ENCODE measurements around the gene RAPGEF4.
"Not testable (repeated sequence)": the region's sequence is repeated elsewhere in the genome, so short reads cannot be mapped to it uniquely, and the experiment has no call there.

Gene RAPGEF4

DNA sequence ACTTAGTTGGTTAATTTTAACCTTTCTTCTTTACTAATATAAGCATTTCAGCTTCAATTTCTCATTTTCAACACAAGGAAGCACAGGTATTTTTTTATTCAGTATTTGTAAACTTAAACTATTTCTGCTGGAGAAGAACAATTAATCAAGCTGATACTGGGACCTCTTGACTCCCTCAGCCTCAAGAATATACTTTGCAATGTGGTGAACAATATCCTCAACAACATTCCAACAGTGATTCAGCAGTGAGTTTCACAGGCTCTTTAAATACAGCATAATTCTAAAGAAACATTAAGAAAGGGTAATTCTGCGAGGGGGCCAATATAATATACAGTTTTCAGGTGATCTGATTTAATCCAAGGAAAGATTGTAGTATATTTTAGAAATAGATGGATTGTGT is 10.0 kb downstream of the RAPGEF4 start:
- peaks cover 4% of the 10 kb centered on the region in 2 donors for H3K27me3 ChIP-seq (ENCODE audit: control insufficient read depth in 1 of 2, insufficient read depth in 2 of 2, low read length in 2 of 2)
- peaks cover 0 to 3% of the 10 kb centered on the region in 2 donors for H3K9me3 ChIP-seq (ENCODE audit: control insufficient read depth in 1 of 2, low read length in 2 of 2)
- no peak overlapping the region for H3K27ac ChIP-seq (ENCODE audit: low read depth, low read length)
- H3K36me3 ChIP-seq (ENCODE audit: control insufficient read depth in 1 of 2, insufficient read depth in 2 of 2, low read length in 2 of 2) = no peaks in the 10 kb centered on the region
- H3K4me3 ChIP-seq (ENCODE audit: low read depth in 1 of 2, low read length in 2 of 2) = no peak overlapping the region
- no peaks in the 10 kb centered on the region for H3K4me1 ChIP-seq (ENCODE audit: control insufficient read depth in 1 of 2, insufficient read depth in 2 of 2, low read length in 2 of 2)
- H3K9ac ChIP-seq (ENCODE audit: low read depth in 1 of 2, low read length in 2 of 2) = no peak overlapping the region

- H3K27ac ChIP-seq (ENCODE audit: low read depth, low read length); H3K9ac ChIP-seq (ENCODE audit: low read depth in 1 of 2, low read length in 2 of 2); H3K9me3 ChIP-seq (ENCODE audit: control insufficient read depth in 1 of 2, low read length in 2 of 2); H3K27me3 ChIP-seq (ENCODE audit: control insufficient read depth in 1 of 2, insufficient read depth in 2 of 2, low read length in 2 of 2); H3K36me3 ChIP-seq (ENCODE audit: control insufficient read depth in 1 of 2, insufficient read depth in 2 of 2, low read length in 2 of 2); H3K4me3 ChIP-seq (ENCODE audit: low read depth in 1 of 2, low read length in 2 of 2); H3K4me1 ChIP-seq (ENCODE audit: control insufficient read depth in 1 of 2, insufficient read depth in 2 of 2, low read length in 2 of 2): not testable (repeated sequence)
Measured at GRCh38 chr2:172748543-172748942, 12.9 kb downstream of the RAPGEF4 start.

DNA sequence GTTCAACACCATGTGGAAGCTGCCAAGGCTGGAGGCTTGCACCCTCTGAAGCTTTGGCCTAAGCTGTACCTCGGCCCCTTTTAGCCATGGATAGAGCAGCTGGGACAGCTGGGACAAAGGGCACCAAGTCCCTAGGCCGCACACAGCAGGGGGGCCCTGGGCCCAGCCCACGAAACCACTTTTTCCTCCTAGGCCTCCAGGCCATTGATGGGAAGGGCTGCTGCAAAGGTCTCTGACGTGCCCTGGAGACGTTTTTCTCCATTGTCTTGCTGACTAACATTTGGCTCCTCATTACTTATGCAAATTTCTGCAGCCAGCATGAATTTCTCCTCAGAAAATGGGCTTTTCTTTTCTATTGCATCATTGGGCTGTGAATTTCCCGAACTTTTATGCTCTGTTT is 13.7 kb downstream of the RAPGEF4 start:
- no peaks in the 10 kb centered on the region for H3K36me3 ChIP-seq (ENCODE audit: control insufficient read depth in 1 of 2, insufficient read depth in 2 of 2, low read length in 2 of 2)
- H3K9me3 ChIP-seq (ENCODE audit: control insufficient read depth in 1 of 2, low read length in 2 of 2) = no peaks in the 10 kb centered on the region
- H3K4me1 ChIP-seq (ENCODE audit: control insufficient read depth in 1 of 2, insufficient read depth in 2 of 2, low read length in 2 of 2) = no peaks in the 10 kb centered on the region
- no peak overlapping the region for H3K4me3 ChIP-seq (ENCODE audit: low read depth in 1 of 2, low read length in 2 of 2)
- H3K27me3 ChIP-seq (ENCODE audit: control insufficient read depth in 1 of 2, insufficient read depth in 2 of 2, low read length in 2 of 2) = no peaks in the 10 kb centered on the region
- H3K9ac ChIP-seq (ENCODE audit: low read depth in 1 of 2, low read length in 2 of 2) = no peak overlapping the region
- H3K27ac ChIP-seq (ENCODE audit: low read depth, low read length) = no peak overlapping the region

GRCh38 chr2:172751564-172751963 is 15.9 kb downstream of the RAPGEF4 start:
- Histone ChIP-seq H3K4me1 (ENCODE audit: control insufficient read depth in 1 of 2, insufficient read depth in 2 of 2, low read length in 2 of 2) (no peaks in the 10 kb centered on the region), H3K9ac (ENCODE audit: low read depth in 1 of 2, low read length in 2 of 2) (no peak overlapping the region), H3K4me3 (ENCODE audit: low read depth in 1 of 2, low read length in 2 of 2) (no peak overlapping the region), H3K36me3 (ENCODE audit: control insufficient read depth in 1 of 2, insufficient read depth in 2 of 2, low read length in 2 of 2) (no peaks in the 10 kb centered on the region), H3K9me3 (ENCODE audit: control insufficient read depth in 1 of 2, low read length in 2 of 2) (no peaks in the 10 kb centered on the region), H3K27me3 (ENCODE audit: control insufficient read depth in 1 of 2, insufficient read depth in 2 of 2, low read length in 2 of 2) (no peaks in the 10 kb centered on the region), H3K27ac (ENCODE audit: low read depth, low read length) (no peak overlapping the region)

DNA sequence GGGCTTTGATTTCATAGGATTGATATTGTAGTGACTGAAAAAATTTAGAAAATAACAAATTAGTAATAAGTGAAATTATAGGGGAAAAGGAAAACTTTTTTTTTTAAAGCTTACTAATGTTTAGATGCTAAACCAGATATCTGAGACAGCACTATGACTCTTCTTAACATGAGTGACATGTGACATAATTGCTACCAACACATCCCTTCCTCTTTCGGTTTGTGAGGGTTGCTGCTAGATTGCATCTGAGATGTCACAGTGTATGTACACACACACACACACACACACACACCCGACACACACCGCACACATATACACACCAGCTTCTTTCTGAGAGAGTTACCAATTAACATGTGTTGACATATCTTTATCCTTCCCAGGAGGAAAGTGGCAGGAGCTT is 18.0 kb downstream of the RAPGEF4 start:
- H3K9ac ChIP-seq (ENCODE audit: low read depth in 1 of 2, low read length in 2 of 2) = no peak overlapping the region
- H3K9me3 ChIP-seq (ENCODE audit: control insufficient read depth in 1 of 2, low read length in 2 of 2) = no peaks in the 10 kb centered on the region
- no peaks in the 10 kb centered on the region for H3K4me1 ChIP-seq (ENCODE audit: control insufficient read depth in 1 of 2, insufficient read depth in 2 of 2, low read length in 2 of 2)
- peaks cover 0 to 5% of the 10 kb centered on the region in 2 donors for H3K27me3 ChIP-seq (ENCODE audit: control insufficient read depth in 1 of 2, insufficient read depth in 2 of 2, low read length in 2 of 2)
- H3K36me3 ChIP-seq (ENCODE audit: control insufficient read depth in 1 of 2, insufficient read depth in 2 of 2, low read length in 2 of 2) = no peaks in the 10 kb centered on the region
- no peak overlapping the region for H3K27ac ChIP-seq (ENCODE audit: low read depth, low read length)
- no peak overlapping the region for H3K4me3 ChIP-seq (ENCODE audit: low read depth in 1 of 2, low read length in 2 of 2)

- Histone ChIP-seq H3K27me3 (ENCODE audit: control insufficient read depth in 1 of 2, insufficient read depth in 2 of 2, low read length in 2 of 2) (peaks cover 0 to 5% of the 10 kb centered on the region in 2 donors), H3K4me1 (ENCODE audit: control insufficient read depth in 1 of 2, insufficient read depth in 2 of 2, low read length in 2 of 2) (no peaks in the 10 kb centered on the region), H3K4me3 (ENCODE audit: low read depth in 1 of 2, low read length in 2 of 2) (no peak overlapping the region), H3K36me3 (ENCODE audit: control insufficient read depth in 1 of 2, insufficient read depth in 2 of 2, low read length in 2 of 2) (no peaks in the 10 kb centered on the region), H3K9ac (ENCODE audit: low read depth in 1 of 2, low read length in 2 of 2) (no peak overlapping the region), H3K9me3 (ENCODE audit: control insufficient read depth in 1 of 2, low read length in 2 of 2) (peaks cover 0 to 3% of the 10 kb centered on the region in 2 donors), H3K27ac (ENCODE audit: low read depth, low read length) (no peak overlapping the region)
Measured at GRCh38 chr2:172759441-172759840, 23.8 kb downstream of the RAPGEF4 start.

DNA sequence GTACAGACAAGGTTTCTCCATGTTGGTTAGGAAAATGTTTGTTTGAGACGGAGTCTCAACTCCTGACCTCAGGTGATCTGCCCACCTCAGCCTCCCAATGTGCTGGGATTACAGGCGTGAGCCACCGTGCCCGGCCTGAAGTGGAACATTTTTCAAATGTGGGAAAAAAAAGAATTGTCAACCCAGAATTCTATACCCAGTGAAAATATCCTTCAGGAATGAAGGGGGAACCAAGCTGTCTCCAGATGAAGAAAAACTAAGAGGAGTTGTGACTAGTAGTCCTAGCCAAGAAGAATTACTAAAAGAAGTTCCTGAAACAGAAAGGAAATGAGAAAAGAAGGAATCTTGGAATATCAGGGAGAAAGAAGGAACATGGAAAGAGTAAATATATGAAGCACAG is 25.7 kb downstream of the RAPGEF4 start:
- Histone ChIP-seq H3K9ac (ENCODE audit: low read depth in 1 of 2, low read length in 2 of 2) (no peak overlapping the region), H3K9me3 (ENCODE audit: control insufficient read depth in 1 of 2, low read length in 2 of 2) (peaks cover 0 to 3% of the 10 kb centered on the region in 2 donors), H3K27ac (ENCODE audit: low read depth, low read length) (no peak overlapping the region), H3K27me3 (ENCODE audit: control insufficient read depth in 1 of 2, insufficient read depth in 2 of 2, low read length in 2 of 2) (peaks cover 0 to 10% of the 10 kb centered on the region in 2 donors), H3K36me3 (ENCODE audit: control insufficient read depth in 1 of 2, insufficient read depth in 2 of 2, low read length in 2 of 2) (no peaks in the 10 kb centered on the region), H3K4me3 (ENCODE audit: low read depth in 1 of 2, low read length in 2 of 2) (no peak overlapping the region), H3K4me1 (ENCODE audit: control insufficient read depth in 1 of 2, insufficient read depth in 2 of 2, low read length in 2 of 2) (no peaks in the 10 kb centered on the region)

DNA sequence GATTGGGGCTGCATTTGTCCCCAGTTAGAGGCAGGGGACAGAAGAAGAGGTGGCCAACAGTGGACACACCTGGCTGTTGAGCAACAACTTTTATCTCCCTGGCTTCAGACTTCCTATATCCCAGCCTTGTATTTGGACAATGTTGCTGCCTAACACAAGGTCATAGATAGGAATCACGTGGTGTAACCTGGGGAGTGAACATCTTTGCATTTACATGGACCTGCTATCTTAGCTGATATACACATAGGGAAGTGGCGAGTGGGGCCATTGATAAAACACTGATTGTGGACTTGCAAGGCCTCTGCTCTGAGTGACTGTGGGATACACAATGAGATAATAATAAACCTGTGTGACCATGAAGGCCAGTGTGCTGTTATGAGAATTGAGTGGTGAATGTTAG is 26.9 kb downstream of the RAPGEF4 start:
- H3K4me3 ChIP-seq (ENCODE audit: low read depth in 1 of 2, low read length in 2 of 2) = no peak overlapping the region
- peaks cover 0 to 3% of the 10 kb centered on the region in 2 donors for H3K9me3 ChIP-seq (ENCODE audit: control insufficient read depth in 1 of 2, low read length in 2 of 2)
- H3K27me3 ChIP-seq (ENCODE audit: control insufficient read depth in 1 of 2, insufficient read depth in 2 of 2, low read length in 2 of 2) = peaks cover 0 to 6% of the 10 kb centered on the region in 2 donors
- H3K4me1 ChIP-seq (ENCODE audit: control insufficient read depth in 1 of 2, insufficient read depth in 2 of 2, low read length in 2 of 2) = no peaks in the 10 kb centered on the region
- H3K27ac ChIP-seq (ENCODE audit: low read depth, low read length) = no peak overlapping the region
- no peak overlapping the region for H3K9ac ChIP-seq (ENCODE audit: low read depth in 1 of 2, low read length in 2 of 2)
- H3K36me3 ChIP-seq (ENCODE audit: control insufficient read depth in 1 of 2, insufficient read depth in 2 of 2, low read length in 2 of 2) = no peaks in the 10 kb centered on the region

DNA sequence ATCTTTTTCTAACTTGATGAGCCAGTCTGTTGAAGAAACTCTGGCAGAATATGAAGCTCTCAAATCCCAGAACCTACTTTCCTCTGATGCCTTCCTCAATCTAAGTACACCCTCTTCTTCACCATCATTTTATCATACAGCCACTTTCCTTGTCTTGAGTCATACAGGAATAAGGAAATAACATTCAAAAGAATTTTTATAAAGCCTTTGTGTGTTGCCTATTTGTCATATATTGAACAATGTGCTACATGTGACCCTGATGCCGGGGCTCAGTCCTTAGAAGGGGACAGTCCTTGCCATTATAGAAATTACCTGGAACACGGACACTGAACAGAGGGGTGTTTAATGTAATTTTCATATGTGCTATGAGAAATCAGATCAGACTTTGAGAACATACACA is 27.4 kb downstream of the RAPGEF4 start:
- Histone ChIP-seq H3K4me1 (ENCODE audit: control insufficient read depth in 1 of 2, insufficient read depth in 2 of 2, low read length in 2 of 2) (no peaks in the 10 kb centered on the region), H3K27me3 (ENCODE audit: control insufficient read depth in 1 of 2, insufficient read depth in 2 of 2, low read length in 2 of 2) (peaks cover 0 to 5% of the 10 kb centered on the region in 2 donors), H3K9ac (ENCODE audit: low read depth in 1 of 2, low read length in 2 of 2) (no peak overlapping the region), H3K27ac (ENCODE audit: low read depth, low read length) (no peak overlapping the region), H3K9me3 (ENCODE audit: control insufficient read depth in 1 of 2, low read length in 2 of 2) (peaks cover 0 to 3% of the 10 kb centered on the region in 2 donors), H3K36me3 (ENCODE audit: control insufficient read depth in 1 of 2, insufficient read depth in 2 of 2, low read length in 2 of 2) (no peaks in the 10 kb centered on the region), H3K4me3 (ENCODE audit: low read depth in 1 of 2, low read length in 2 of 2) (no peak overlapping the region)

- H3K4me3 ChIP-seq (ENCODE audit: low read depth in 1 of 2, low read length in 2 of 2) = no peak overlapping the region
- H3K36me3 ChIP-seq (ENCODE audit: control insufficient read depth in 1 of 2, insufficient read depth in 2 of 2, low read length in 2 of 2) = no peaks in the 10 kb centered on the region
- peaks cover 0 to 3% of the 10 kb centered on the region in 2 donors for H3K9me3 ChIP-seq (ENCODE audit: control insufficient read depth in 1 of 2, low read length in 2 of 2)
- no peak overlapping the region for H3K9ac ChIP-seq (ENCODE audit: low read depth in 1 of 2, low read length in 2 of 2)
- H3K4me1 ChIP-seq (ENCODE audit: control insufficient read depth in 1 of 2, insufficient read depth in 2 of 2, low read length in 2 of 2) = no peaks in the 10 kb centered on the region
- H3K27ac ChIP-seq (ENCODE audit: low read depth, low read length) = no peak overlapping the region
- peaks cover 0 to 8% of the 10 kb centered on the region in 2 donors for H3K27me3 ChIP-seq (ENCODE audit: control insufficient read depth in 1 of 2, insufficient read depth in 2 of 2, low read length in 2 of 2)
Measured at GRCh38 chr2:172765662-172766061, 30.0 kb downstream of the RAPGEF4 start.

DNA sequence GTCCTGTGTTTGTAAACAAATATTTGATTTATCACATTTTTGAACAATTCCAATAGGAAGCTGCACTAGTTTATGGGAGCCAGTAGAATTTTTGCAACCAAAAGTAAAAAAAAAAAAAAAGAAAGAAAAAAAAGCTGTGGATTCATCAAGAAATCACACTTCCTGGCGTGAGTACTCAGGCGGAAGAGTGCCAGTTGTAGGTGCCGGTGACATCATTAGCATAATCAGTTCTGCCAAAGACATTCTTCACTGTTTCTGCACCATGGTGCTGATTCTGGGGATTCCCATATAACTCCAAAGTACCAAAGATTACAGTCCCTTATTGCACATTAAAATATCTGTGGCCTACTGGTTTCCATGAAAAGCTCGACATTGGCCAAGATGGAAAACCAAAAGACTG is 32.8 kb downstream of the RAPGEF4 start:
- Histone ChIP-seq H3K27me3 (ENCODE audit: control insufficient read depth in 1 of 2, insufficient read depth in 2 of 2, low read length in 2 of 2) (peaks cover 0 to 8% of the 10 kb centered on the region in 2 donors), H3K9me3 (ENCODE audit: control insufficient read depth in 1 of 2, low read length in 2 of 2) (no peaks in the 10 kb centered on the region), H3K4me1 (ENCODE audit: control insufficient read depth in 1 of 2, insufficient read depth in 2 of 2, low read length in 2 of 2) (no peaks in the 10 kb centered on the region), H3K9ac (ENCODE audit: low read depth in 1 of 2, low read length in 2 of 2) (no peak overlapping the region), H3K27ac (ENCODE audit: low read depth, low read length) (no peak overlapping the region), H3K4me3 (ENCODE audit: low read depth in 1 of 2, low read length in 2 of 2) (no peak overlapping the region), H3K36me3 (ENCODE audit: control insufficient read depth in 1 of 2, insufficient read depth in 2 of 2, low read length in 2 of 2) (no peaks in the 10 kb centered on the region)

Data from duodenal mucosa (tissue), 2 donors.